GM12878 (cell line): ENCODE data around the gene SF3A1. TPM values are rescaled to one million over a fixed set of nuclear protein-coding genes. Genes with fewer than 3 reads are reported as not detected.
A peak's percentile ranks its signal among the peaks of the same experiment; 100 is the strongest.

Source experiments
- ATF2 ChIP-seq: IDR thresholded peaks from 2 replicates; pipeline ENCODE4 v1.6.1; 2012; ENCODE audit warnings: low read length, inconsistent platforms
- ATF3 ChIP-seq: IDR thresholded peaks from 2 replicates; pipeline ENCODE4 v1.6.1; 2011; ENCODE audit warnings: low read depth, mild to moderate bottlenecking, low read length, moderate library complexity, borderline replicate concordance; ENCODE audit errors: extremely low read depth
- BACH1 ChIP-seq: fragments of 450-650 bp; IDR thresholded peaks from 2 replicates; pipeline ENCODE4 v1.6.1; 2017; ENCODE audit warnings: mild to moderate bottlenecking, borderline replicate concordance
- DPF2 ChIP-seq: fragments of 450-650 bp; IDR thresholded peaks from 2 replicates; pipeline ENCODE4 v1.6.1; 2017; ENCODE audit warnings: mild to moderate bottlenecking
- E2F8 ChIP-seq: fragments of 450-650 bp; IDR thresholded peaks from 2 replicates; pipeline ENCODE4 v1.6.1; 2018; ENCODE audit warnings: mild to moderate bottlenecking, low read depth, moderate library complexity; ENCODE audit not compliant: partially characterized antibody
- GABPA ChIP-seq: IDR thresholded peaks from 2 replicates; pipeline ENCODE4 v1.6.1; 2014; ENCODE audit warnings: antibody characterized with exemption, low read depth, mild to moderate bottlenecking, inconsistent platforms
- HDGF ChIP-seq: fragments of 450-650 bp; IDR thresholded peaks from 2 replicates; pipeline ENCODE4 v1.6.1; 2016; ENCODE audit warnings: antibody characterized with exemption
- IKZF1 ChIP-seq: fragments of 450-650 bp; conservative IDR thresholded peaks from 2 replicates; pipeline ENCODE4 v1.6.1; 2017; ENCODE audit warnings: antibody characterized with exemption, mild to moderate bottlenecking
- IKZF2 ChIP-seq, 2 experiments: fragments of 450-650 bp; IDR thresholded peaks; 2 replicates each; pipeline ENCODE4 v1.6.1; 2017; ENCODE audit warnings: mild to moderate bottlenecking in 2 of 2, moderate library complexity in 2 of 2
- LARP7 ChIP-seq: fragments of 450-650 bp; IDR thresholded peaks from 2 replicates; pipeline ENCODE4 v1.6.1; 2017; ENCODE audit warnings: mild to moderate bottlenecking
- NFYA ChIP-seq: IDR thresholded peaks from 2 replicates; pipeline ENCODE4 v1.6.1; 2011; ENCODE audit warnings: low read depth, mild to moderate bottlenecking, low read length, improper control_type of control experiment, borderline replicate concordance
- NFYB ChIP-seq: IDR thresholded peaks from 2 replicates; pipeline ENCODE4 v1.6.1; 2011; ENCODE audit warnings: low read depth, mild to moderate bottlenecking, low read length, improper control_type of control experiment, moderate library complexity; ENCODE audit not compliant: insufficient read depth
- NKRF ChIP-seq: fragments of 450-650 bp; conservative IDR thresholded peaks from 2 replicates; pipeline ENCODE4 v1.6.1; 2017; ENCODE audit warnings: mild to moderate bottlenecking, moderate library complexity
- PBX3 ChIP-seq: IDR thresholded peaks from 2 replicates; pipeline ENCODE4 v1.6.1; 2011; ENCODE audit warnings: mild to moderate bottlenecking, low read depth, low read length, moderate library complexity; ENCODE audit not compliant: insufficient replicate concordance
- PKNOX1 ChIP-seq: fragments of 450-650 bp; IDR thresholded peaks from 2 replicates; pipeline ENCODE4 v1.6.1; 2016; ENCODE audit warnings: mild to moderate bottlenecking
- POU2F2 ChIP-seq: IDR thresholded peaks from 3 replicates; pipeline ENCODE4 v1.6.1; 2011; ENCODE audit warnings: low read depth, mild to moderate bottlenecking, low read length, borderline replicate concordance
- RB1 ChIP-seq: fragments of 450-650 bp; formaldehyde crosslinking; IDR thresholded peaks from 2 replicates; pipeline ENCODE4 v1.6.1; 2017; ENCODE audit warnings: mild to moderate bottlenecking, borderline replicate concordance
- RBBP5 ChIP-seq: fragments of 200-600 bp; sonication (generic); conservative IDR thresholded peaks from 2 replicates; pipeline ENCODE4 v1.6.1; 2016
- RFX5 ChIP-seq: IDR thresholded peaks from 2 replicates; pipeline ENCODE4 v1.6.1; 2011; ENCODE audit warnings: low read depth, low read length, improper control_type of control experiment
- SIX5 ChIP-seq: IDR thresholded peaks from 2 replicates; pipeline ENCODE4 v1.6.1; 2011; ENCODE audit warnings: mild to moderate bottlenecking, low read depth, low read length, moderate library complexity; ENCODE audit not compliant: severe bottlenecking
- ZSCAN29 ChIP-seq: fragments of 450-650 bp; IDR thresholded peaks from 2 replicates; pipeline ENCODE4 v1.6.1; 2017; ENCODE audit warnings: mild to moderate bottlenecking, moderate library complexity
- polyA plus RNA-seq, 11 experiments: library from polyadenylated mRNA; depleted of rRNA in 4 of 11; unstranded in 6 of 11; stranded (reverse) in 5 of 11; fragments of >200 nt; fragmentation: Nextera tagmentation in 4 of 11; fragmentation: Illumina TruSeq in 1 of 11; extraction: Ambion mirVana in 4 of 11; extraction: Trizol in 1 of 11; gene quantifications; 1 replicate in 1 of 11; 2 replicates in 10 of 11; pipeline versions ENCODE4 v1.2.1 to v1.2.3, GENCODE V29; 2011 to 2016; ENCODE audit warnings: inconsistent platforms in 2 of 11, missing spikeins in 2 of 11, low read depth in 1 of 11
- total RNA-seq, 4 experiments: library from RNA; depleted of rRNA in 3 of 4; stranded (reverse); fragments of >200 nt in 3 of 4; fragmentation: Illumina TruSeq in 1 of 4; extraction: Trizol in 1 of 4; gene quantifications; 2 replicates each; pipeline versions ENCODE4 v1.2.1 to v1.2.3, GENCODE V29; 2013 to 2021

The SF3A1 gene
- total and polyA plus RNA-seq, 10 of the 15 experiments (the other 5 are each of a cell fraction or from before 2014, with no cell fraction given): 10.4 to 239 (median 46.0) TPM

GRCh38 chr22:30289141-30289979 is 67.3 kb downstream of the SF3A1 start, which contains the start of gene CASTOR1 (continued):
- TF ChIP-seq NFYB (peak; percentile 51; the same call in 1 of the 2 replicates), IKZF2 (IDR thresholded peaks at IDR 0.05) (peak in 1 of 2 experiments; percentile 48; a peak in 2 of 4 replicates), ZSCAN29 (peak; percentile 90), PKNOX1 (no peak), LARP7 (peak; percentile 78), RB1 (peak; percentile 33; the same call in 1 of the 2 replicates), ATF3 (no peak), BACH1 (peak; percentile 56), POU2F2 (no peak), IKZF1 (peak; percentile 68), SIX5 (no peak), HDGF (no peak), NKRF (peak; percentile 81), GABPA (no peak), DPF2 (peak; percentile 52; the same call in 1 of the 2 replicates), ATF2 (no peak), NFYA (no peak), RFX5 (0 out of 2 replicates have a peak, but pooled peaks have one; percentile 39), E2F8 (no peak), PBX3 (no peak), RBBP5 (no peak)
